Esophagus muscularis mucosa (tissue), 4 donors: ENCODE measurements around the gene ASGR1. TPM values are rescaled to one million over a fixed set of nuclear protein-coding genes. Genes with fewer than 3 reads are reported as not detected.

Experiments
- DNase-seq: peaks from one replicate; pipeline ENCODE4 v3.0.0-alpha.2; 2017; ENCODE audit errors: extremely low spot score
- H3K27ac ChIP-seq, 4 donors: fragments of 200-600 bp; sonication (generic); replicated peaks in 1 of 4; 1 replicate in 3 of 4; 2 replicates in 1 of 4; pipeline ENCODE4 v1.5.1; 2016 to 2019; ENCODE audit warnings: mild to moderate bottlenecking in 1 of 4
- H3K27me3 ChIP-seq, 4 donors: fragments of 200-600 bp; sonication (generic); one replicate each; pipeline versions ENCODE4 v1.5.1 to v1.6.0; 2016 to 2019
- H3K36me3 ChIP-seq, 4 donors: fragments of 200-600 bp; sonication (generic); one replicate each; pipeline ENCODE4 v1.5.1; 2016 to 2019
- H3K4me1 ChIP-seq, 4 donors: fragments of 200-600 bp; sonication (generic); one replicate each; pipeline ENCODE4 v1.5.1; 2016 to 2019
- H3K4me3 ChIP-seq, 4 donors: fragments of 200-600 bp; sonication (generic); 1 replicate in 2 of 4; 2 replicates in 2 of 4; pipeline ENCODE4 v1.5.1; 2016 to 2019; ENCODE audit warnings: mild to moderate bottlenecking in 4 of 4, moderate library complexity in 1 of 4
- H3K9me3 ChIP-seq, 4 donors: fragments of 200-600 bp; sonication (generic); 1 replicate in 3 of 4; 2 replicates in 1 of 4; pipeline ENCODE4 v1.5.1; 2016 to 2019
- EP300 ChIP-seq: sonication (generic); formaldehyde crosslinking; IDR thresholded peaks from one replicate; pipeline ENCODE4 v1.6.1; 2017; ENCODE audit warnings: antibody characterized with exemption
- POLR2A ChIP-seq: fragments of 450-650 bp; IDR thresholded peaks from one replicate; pipeline ENCODE4 v1.6.1; 2017; ENCODE audit warnings: antibody characterized with exemption, moderate library complexity, mild to moderate bottlenecking, low read depth
- POLR2AphosphoS5 ChIP-seq, 2 donors: sonication (generic); formaldehyde crosslinking; IDR thresholded peaks; one replicate each; pipeline ENCODE4 v1.6.1; 2017; ENCODE audit warnings: antibody characterized with exemption in 2 of 2
- WGBS: methylation state at CpG from one replicate; pipeline ENCODE4 v1.1.5; 2018; 5-methylcytosine and 5-hydroxymethylcytosine counted together
- intact Hi-C: fragments of 100-400 bp; cut with DNase I; formaldehyde crosslinking; loops from one replicate; pipeline ENCODE4 v1.15.1; 2023
- total RNA-seq, 4 donors: library from RNA; depleted of rRNA; stranded (reverse); fragments of >200 nt; gene quantifications; one replicate each; pipeline versions ENCODE4 v1.1.0 to v1.2.1, GENCODE V29; 2016
- TF ChIP-seq, protein P1 (sequence below), 3 experiments: fragments of 200-600 bp in 2 of 3; fragments of 450-650 bp in 1 of 3; sonication (generic) in 2 of 3; IDR thresholded peaks; one replicate each; pipeline ENCODE4 v1.5.1; 2017 to 2019; ENCODE audit warnings: antibody characterized with exemption in 3 of 3, mild to moderate bottlenecking in 2 of 3, moderate library complexity in 1 of 3

Gene ASGR1
- total RNA-seq, 4 donors from 2014 or later: 0.52 to 2.5 TPM; not detected in 2

DNA sequence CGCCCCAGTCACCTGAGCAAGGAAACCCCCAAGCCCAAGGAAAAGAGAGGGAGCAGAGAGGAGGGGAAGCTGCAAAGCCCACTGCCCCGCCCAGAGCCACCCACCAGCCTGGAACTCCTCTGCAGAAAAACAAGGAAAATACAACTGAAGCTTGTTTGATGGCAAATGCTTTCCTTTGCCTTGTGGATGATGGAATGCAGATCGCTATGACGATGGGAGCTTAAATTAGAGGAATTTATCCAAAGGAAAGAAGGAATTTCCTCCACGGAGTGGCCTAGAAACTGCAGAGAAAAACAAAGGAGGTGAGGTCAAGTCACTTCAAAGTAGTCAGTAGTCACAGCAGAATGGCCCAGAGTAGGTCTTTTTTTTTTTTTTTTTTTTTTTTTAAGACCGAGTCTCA, 33.1 kb downstream of the ASGR1 start:
- H3K27ac ChIP-seq: no peak overlapping the region
- intact Hi-C loops: no loop called here
- no peak for DNase-seq
- no peaks in the 10 kb centered on the region for H3K4me1 ChIP-seq
- 43% methylated on average over 6 of the region's 6 CpGs for WGBS
- H3K4me3 ChIP-seq: no peak overlapping the region
- TF ChIP-seq, protein P1, sequence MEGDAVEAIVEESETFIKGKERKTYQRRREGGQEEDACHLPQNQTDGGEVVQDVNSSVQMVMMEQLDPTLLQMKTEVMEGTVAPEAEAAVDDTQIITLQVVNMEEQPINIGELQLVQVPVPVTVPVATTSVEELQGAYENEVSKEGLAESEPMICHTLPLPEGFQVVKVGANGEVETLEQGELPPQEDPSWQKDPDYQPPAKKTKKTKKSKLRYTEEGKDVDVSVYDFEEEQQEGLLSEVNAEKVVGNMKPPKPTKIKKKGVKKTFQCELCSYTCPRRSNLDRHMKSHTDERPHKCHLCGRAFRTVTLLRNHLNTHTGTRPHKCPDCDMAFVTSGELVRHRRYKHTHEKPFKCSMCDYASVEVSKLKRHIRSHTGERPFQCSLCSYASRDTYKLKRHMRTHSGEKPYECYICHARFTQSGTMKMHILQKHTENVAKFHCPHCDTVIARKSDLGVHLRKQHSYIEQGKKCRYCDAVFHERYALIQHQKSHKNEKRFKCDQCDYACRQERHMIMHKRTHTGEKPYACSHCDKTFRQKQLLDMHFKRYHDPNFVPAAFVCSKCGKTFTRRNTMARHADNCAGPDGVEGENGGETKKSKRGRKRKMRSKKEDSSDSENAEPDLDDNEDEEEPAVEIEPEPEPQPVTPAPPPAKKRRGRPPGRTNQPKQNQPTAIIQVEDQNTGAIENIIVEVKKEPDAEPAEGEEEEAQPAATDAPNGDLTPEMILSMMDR (IDR thresholded peaks at IDR 0.05): no peak
- no peak for TF ChIP-seq POLR2A
- no peak for TF ChIP-seq POLR2AphosphoS5 (IDR thresholded peaks at IDR 0.05)
- TF ChIP-seq EP300: no peak
- no peaks in the 10 kb centered on the region for H3K9me3 ChIP-seq
- no peaks in the 10 kb centered on the region for H3K36me3 ChIP-seq
- peaks cover 0 to 32% (median 0%) of the 10 kb centered on the region in 4 donors for H3K27me3 ChIP-seq

DNA sequence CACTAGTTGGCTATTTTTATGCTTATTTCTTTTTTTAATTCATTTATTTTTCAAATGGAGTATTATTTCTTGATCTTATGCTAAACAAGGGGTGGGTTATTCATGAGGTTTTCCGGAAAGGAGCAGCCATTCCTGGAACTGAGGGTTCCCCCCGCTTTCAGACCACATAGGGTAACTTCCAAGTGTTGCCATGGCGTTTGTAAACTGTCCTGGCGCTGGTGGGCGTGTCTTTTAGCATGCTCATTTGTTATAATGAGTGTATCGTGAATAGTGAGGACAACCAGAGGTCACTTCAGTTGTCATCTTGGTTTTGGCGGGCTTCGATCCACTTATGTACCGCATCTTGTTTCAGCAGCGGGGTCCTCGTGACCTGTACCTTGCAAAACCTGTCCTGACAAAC, 35.0 kb downstream of the ASGR1 start:
- Histone ChIP-seq H3K27me3 (peaks cover 0 to 48% (median 0%) of the 10 kb centered on the region in 4 donors), H3K36me3 (no peaks in the 10 kb centered on the region), H3K4me1 (no peaks in the 10 kb centered on the region), H3K27ac (no peak overlapping the region), H3K9me3 (no peaks in the 10 kb centered on the region), H3K4me3 (no peak overlapping the region)
- no peak for TF ChIP-seq EP300
- no peak for TF ChIP-seq POLR2AphosphoS5 (IDR thresholded peaks at IDR 0.05)
- no peak for TF ChIP-seq POLR2A
- TF ChIP-seq, protein P1 (IDR thresholded peaks at IDR 0.05): no peak
- 72% methylated on average over 11 of the region's 11 CpGs for WGBS
- DNase-seq: no peak
- intact Hi-C loops: no loop called here

DNA sequence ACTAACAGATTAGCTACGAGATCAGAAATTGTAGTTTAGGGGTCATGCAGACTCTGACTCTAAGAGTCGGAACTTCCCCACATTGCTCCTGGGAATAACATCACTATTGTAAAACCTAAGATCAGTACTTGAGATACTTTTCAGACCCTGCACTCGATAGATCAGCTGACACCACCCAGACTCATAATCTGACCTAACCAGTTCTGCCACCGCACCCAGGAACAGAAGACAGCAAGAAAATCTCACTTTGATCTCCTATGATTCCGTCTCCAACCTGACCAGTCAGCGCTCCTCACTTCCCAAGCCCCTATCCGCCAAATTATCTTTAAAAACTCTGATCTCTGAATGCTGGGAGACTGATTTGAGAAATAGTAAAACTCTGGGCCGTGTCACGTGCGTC, 37.3 kb downstream of the ASGR1 start:
- no peak for TF ChIP-seq POLR2A
- no peak for TF ChIP-seq POLR2AphosphoS5 (IDR thresholded peaks at IDR 0.05)
- DNase-seq: no peak
- Histone ChIP-seq H3K9me3 (no peaks in the 10 kb centered on the region), H3K27ac (no peak overlapping the region), H3K4me3 (no peak overlapping the region), H3K36me3 (no peaks in the 10 kb centered on the region), H3K4me1 (no peaks in the 10 kb centered on the region), H3K27me3 (peaks cover 0 to 72% (median 3%) of the 10 kb centered on the region in 4 donors)
- 85% methylated on average over 10 of the region's 10 CpGs for WGBS
- intact Hi-C loops: no loop called here

DNA sequence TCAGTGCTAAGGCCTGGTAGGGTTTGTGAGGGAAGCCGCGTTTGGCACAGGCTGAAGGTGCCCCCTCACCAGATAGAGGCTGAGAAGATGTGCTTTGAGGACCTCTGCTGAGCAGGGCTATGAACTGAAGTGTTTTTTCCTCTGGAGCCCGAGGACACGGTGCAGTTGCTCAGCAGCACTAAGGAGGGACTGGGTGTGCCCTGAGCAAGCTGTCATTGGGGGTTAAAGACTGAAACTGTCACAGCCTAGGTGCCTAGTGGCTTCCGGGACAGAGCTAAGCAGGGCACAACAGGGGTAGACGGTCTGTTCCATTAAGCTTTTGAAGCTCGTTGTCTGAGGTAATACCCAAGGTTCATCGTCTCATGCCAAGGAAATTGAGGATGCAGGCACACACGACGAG, 39.8 kb downstream of the ASGR1 start:
- TF ChIP-seq POLR2A: no peak
- TF ChIP-seq, protein P1 (IDR thresholded peaks at IDR 0.05): no peak
- no peak for TF ChIP-seq EP300
- TF ChIP-seq POLR2AphosphoS5 (IDR thresholded peaks at IDR 0.05): no peak

DNA sequence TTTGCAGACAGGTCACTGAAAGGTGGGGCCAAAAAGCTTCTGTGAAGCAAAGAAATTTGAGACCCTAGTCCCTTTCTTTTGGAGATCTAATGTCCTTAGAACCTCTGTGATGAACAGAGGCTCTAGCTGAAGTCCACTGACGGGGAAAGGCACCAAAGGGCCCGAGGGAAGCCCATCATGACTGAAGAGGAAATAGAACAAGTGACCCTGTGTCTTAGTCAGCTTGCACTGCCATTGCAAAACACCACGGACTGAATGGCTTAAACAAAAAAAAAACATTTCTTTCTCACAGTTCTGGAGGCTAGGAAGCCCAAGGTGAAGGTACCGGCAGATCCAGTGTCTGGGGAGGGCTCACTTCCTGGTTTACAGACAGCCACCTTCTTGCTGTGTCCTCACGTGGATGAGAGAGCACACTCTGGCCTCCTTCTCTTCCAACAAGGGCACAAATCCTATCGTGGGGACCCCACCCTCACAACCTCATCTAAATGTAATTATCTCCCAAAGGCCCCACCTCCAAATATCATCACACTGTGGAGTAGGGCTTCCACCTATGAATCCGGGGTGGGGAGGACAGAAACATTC, 40.3 kb downstream of the ASGR1 start:
- WGBS: 72% methylated on average over 7 of the region's 7 CpGs
- peaks cover 0 to 7% (median 6%) of the 10 kb centered on the region in 4 donors for H3K4me1 ChIP-seq
- no peak for DNase-seq
- H3K27me3 ChIP-seq: peaks cover 0 to 84% (median 6%) of the 10 kb centered on the region in 4 donors
- intact Hi-C loops: loop anchor here (5.0 kb wide), 2 partner anchors 38 to 227 kb away; partner anchors contain the start of gene ASGR1
- no peaks in the 10 kb centered on the region for H3K9me3 ChIP-seq
- no peaks in the 10 kb centered on the region for H3K36me3 ChIP-seq
- H3K27ac ChIP-seq: no peak overlapping the region
- H3K4me3 ChIP-seq: no peak overlapping the region
- TF ChIP-seq, protein P1 (IDR thresholded peaks at IDR 0.05): no peak
- TF ChIP-seq EP300 (no peak), POLR2AphosphoS5 (IDR thresholded peaks at IDR 0.05) (no peak), POLR2A (no peak)

More for the DNA sequence above, 39.8 kb downstream of the ASGR1 start:
- H3K27ac ChIP-seq: no peak overlapping the region
- H3K27me3 ChIP-seq: peaks cover 0 to 83% (median 3%) of the 10 kb centered on the region in 4 donors
- H3K4me3 ChIP-seq: no peak overlapping the region
- no peak for DNase-seq
- intact Hi-C loops: loop anchor here (5.0 kb wide), 2 partner anchors 38 to 227 kb away; partner anchors contain the start of gene ASGR1
- no peaks in the 10 kb centered on the region for H3K9me3 ChIP-seq
- H3K36me3 ChIP-seq: no peaks in the 10 kb centered on the region
- 68% methylated on average over 8 of the region's 10 CpGs for WGBS
- peaks cover 0 to 7% (median 6%) of the 10 kb centered on the region in 4 donors for H3K4me1 ChIP-seq
